HG03432 (cell line): ENCODE data around the gene VPS18.

ENCODE experiments used
- ATAC-seq: cut with Tn5 transposase; IDR thresholded peaks from one replicate; pipeline ENCODE4 v1.9.1; 2021; ENCODE audit warnings: mild to moderate bottlenecking, moderate library complexity; ENCODE audit not compliant: unreplicated experiment

Gene VPS18

GRCh38 chr15:40867199-40867598 is 27.1 kb upstream of the VPS18 start:
- no peak for ATAC-seq

DNA sequence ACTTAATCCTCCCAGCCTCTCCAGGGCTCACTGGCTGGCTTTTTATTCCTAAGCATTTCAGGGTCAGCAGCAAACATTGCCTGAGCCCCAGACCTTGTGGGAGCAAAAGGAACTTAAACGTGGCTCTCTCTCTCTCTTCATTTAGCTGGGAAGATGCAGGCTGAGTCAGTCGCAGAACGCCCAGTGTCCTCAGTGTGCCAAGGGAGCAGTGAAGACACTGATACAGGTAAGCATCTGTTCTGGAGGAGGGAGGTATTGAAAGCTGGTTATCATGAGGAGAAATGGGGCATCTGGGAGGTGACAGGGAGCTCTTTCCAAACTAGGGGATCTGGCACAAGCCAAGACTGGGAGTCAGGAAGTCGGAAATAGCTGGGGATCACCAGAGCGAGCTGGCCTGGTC is 24.6 kb upstream of the VPS18 start:
- ATAC-seq: no peak

- no peak for ATAC-seq
These were observed 23.5 kb upstream of the VPS18 start for GRCh38 chr15:40870716-40871115.

- peak; percentile 34 for ATAC-seq
These were observed 22.3 kb upstream of the VPS18 start for GRCh38 chr15:40871749-40872617.

DNA sequence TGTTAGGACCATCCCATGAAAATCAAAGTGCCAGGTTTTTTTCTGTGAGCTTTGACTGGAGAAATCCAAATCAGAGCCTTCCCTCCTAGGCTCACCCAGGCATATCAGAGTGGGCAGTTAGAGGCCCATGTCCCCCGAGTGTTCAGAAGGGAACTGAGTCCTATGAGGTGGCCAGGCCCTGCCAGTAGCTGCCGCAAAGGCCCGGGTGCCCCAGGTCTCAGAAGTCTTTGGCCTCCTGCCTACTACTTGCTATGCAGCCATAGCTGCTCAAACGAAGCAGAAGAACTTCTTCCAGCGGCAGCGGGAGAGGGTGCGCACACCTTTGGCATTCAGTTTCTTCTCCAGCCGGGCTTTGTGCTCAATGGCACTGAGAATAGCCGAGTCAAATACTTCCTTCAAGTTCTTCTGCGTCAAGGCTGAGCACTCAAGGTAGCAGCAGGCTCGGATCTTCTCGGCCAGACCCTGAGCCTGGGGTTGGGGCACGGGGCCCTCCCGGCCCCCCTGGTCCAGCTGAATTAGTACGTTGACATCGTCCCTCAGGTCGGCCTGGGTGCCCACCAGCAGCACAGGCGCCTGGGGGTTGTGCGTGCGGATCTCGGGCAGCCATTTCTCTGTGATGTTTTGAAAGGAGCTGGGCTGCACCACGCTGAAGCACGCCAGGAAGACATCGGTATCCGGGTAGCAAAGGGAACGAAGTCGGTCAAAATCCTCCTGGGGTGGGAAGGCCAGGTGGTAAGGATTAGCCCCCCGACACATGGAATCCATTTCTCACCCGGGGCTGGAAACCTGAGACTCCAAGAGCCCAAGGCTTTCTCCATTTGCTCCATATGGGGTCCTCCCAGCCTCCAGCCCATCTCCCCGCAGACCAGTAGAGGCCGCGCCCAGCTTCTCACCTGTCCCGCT is 21.2 kb upstream of the VPS18 start:
- ATAC-seq: no peak

GRCh38 chr15:40873694-40874561 is 20.3 kb upstream of the VPS18 start, which contains the start of gene RHOV:
Gene RHOV, minus strand, starts transcription at chr15:40874234. Its CDS starts 95 bp downstream, at chr15:40874139.
- peak; percentile 73 for ATAC-seq

DNA sequence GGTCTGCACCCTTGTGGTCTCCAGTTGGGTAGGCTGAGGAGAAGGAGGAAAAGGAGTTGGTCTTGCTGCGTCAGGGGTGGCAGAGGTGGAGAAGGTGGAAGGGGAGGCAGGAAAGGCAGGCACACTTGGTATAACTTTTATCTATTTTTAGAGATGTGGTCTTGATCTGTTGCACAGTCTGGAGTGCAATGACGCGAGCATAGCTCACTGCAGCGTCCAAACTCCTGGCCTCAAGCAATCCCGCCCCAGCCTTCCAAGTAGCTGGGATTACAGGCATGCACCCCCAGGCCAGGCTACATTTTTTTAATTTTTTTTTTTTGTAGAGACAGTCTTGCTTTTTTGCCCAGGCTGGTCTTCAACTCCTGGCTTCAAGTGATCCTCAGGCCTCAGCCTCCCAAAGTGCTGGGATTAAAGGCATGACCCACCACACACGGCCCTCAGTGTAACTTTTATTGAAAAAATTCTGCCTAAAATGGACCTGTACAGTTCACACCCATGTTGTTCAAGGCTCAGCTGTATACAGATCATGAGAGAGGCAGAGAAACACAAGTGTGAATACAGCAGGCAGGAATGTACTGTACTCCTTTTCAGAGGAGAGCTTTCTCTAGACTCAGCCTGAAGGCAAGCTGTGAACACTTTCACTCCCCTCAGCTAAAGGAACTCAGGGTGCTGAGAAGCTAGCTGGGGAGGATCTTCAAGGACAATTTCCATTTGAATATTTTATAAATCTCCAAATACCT is 18.1 kb upstream of the VPS18 start:
- ATAC-seq: no peak

DNA sequence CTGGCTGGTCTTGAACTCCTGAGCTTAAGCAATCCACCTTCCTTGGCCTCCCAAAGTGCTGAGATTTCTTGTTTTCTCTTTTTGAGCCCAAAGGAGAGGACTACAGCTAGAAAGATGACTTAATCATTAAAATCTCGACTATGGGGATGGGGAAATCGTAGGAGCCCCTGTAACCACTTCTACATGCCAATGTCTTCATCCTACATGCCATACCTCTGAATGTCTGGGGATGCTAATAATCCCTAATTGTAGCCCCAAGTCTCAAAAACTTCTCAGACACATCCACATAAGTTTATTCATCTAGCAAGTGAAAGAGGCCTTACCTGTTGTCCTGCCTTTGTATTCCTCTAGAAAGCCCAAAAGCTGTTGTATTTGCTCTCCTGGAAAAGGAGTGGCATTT is 16.6 kb upstream of the VPS18 start:
- no peak for ATAC-seq

GRCh38 chr15:40878785-40879184 is 15.5 kb upstream of the VPS18 start:
- ATAC-seq: peak; percentile 56

DNA sequence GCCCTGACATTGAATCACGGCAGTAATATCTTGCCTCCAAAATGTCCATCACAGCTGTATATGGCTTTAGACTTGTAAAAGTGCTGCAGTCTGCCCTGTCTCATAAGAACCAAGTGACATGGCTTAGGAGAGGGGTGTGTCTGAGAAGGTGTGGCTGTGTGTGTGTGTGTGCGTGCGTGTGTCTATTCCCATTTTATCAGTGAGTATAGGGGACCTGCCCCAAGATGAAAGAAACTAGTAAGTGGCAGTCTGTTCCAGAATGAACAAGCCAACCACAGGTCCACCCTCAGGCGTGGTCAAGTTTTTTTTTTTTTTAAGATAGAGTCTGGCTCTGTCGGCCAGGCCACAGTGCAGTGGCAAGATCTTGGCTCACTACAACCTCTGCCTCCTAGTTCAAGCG is 14.6 kb upstream of the VPS18 start:
- no peak for ATAC-seq

- ATAC-seq: no peak
These were observed 12.9 kb upstream of the VPS18 start for GRCh38 chr15:40881351-40881750.

DNA sequence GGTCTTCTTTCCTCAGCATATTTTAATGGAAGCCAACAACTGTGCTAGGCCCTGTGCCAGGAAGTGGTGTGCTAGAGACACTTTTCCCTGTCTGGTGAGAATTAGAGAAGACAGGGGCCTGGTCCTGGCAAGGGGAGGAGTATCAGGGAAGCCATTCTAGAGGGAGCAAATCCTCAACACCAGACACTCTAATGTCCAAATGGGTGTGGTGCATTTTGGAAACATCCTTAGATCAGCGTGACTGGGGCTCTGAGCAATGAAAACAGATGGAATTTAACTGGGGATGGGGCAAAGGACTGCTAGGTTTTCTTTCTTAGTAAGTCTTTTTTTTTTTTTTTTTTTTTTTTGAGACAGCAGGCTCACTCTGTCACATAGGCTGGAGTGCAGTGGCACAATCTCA is 7.7 kb upstream of the VPS18 start:
- no peak for ATAC-seq

DNA sequence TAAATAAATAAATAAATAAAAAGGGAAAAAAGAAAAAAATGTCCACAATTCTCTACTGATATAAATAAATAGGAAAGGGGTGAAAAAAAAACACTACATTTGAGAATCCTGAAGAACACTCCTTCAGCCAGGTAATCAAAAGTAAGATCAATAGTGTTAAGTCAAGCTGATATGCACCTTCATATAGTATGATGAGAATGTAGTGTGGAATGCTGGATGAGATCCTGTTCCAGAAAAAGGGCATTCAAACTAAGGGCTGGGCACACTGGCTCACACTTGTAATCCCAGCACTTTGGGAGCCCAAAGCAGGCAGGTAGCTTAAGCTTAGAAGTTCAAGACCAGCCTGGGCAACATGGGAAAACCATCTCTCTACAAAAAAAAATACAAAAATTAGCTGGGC is 5.1 kb upstream of the VPS18 start:
- ATAC-seq: no peak

GRCh38 chr15:40891138-40891537 is 3.1 kb upstream of the VPS18 start:
- no peak for ATAC-seq

DNA sequence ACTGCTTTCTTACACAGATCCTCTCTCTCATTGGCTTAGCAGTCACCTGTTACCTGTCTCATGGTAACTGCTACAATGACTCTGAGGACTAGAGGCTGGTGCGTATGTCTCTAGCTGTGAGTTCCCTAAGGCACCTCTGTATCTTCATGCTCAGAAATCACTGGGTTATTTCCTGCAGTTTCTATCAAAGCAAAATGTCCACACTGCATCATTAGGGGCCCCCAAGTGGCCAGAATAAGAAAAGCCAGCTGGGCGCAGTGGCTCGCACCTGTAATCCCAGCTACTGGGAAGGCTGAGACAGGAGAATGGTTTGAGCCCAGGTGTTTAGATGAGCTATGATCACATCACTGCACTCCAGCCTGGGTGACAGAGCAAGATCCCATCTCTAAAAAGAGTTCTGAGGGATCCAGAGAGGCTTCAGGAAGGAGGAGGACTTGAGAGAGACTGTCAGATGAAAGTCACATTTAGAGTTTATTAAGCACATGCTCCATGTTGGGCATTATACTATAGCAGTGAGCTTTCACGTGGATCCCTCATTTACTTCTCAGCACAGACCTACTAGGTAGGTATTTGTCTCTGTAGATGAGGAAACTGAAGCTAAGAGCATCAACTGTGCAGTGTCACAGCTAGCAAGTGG is 2.3 kb upstream of the VPS18 start:
- ATAC-seq: no peak

DNA sequence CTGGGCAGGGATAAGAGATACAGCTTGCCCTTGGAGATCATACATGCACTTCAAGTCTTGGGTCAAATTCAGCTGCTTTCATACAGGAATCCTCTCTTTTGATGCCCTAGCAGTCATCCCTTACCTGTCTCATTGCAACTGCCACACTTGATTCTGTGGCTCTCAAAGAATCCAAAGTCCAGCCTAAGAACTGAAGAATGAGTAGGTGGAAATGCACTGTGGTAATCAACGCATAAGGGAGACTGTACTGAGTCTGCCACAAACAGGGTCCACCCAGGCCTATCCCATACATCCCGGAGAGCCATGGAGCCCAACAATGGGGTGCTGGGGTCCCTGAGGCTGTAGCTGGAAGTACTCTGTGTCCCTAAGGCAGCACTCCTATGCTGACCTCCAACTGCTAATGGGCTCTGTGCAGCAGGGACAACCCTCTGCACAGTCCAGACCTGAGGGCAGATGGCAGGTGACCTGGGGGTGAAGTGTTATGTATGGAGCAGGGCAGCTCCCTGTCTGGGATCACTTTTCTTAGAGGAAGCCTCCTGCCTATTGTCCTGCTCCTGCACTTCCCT is 1.7 kb upstream of the VPS18 start:
- no peak for ATAC-seq

- no peak for ATAC-seq
These were observed 1.1 kb upstream of the VPS18 start for GRCh38 chr15:40893019-40893670.

GRCh38 chr15:40894681-40895448 is 615 bp downstream of the VPS18 start:
- peak; percentile 41 for ATAC-seq
